Adrenal gland (tissue), 5 donors: ENCODE data around the gene STX8.

ENCODE experiments used
- CTCF ChIP-seq, 6 experiments: fragments of 450-650 bp in 4 of 6; fragments of 200-600 bp in 2 of 6; sonication (generic) in 1 of 6; IDR thresholded peaks; 1 replicate in 5 of 6; 2 replicates in 1 of 6; pipeline versions ENCODE4 v1.5.1 to v1.8.0; 2016 to 2021; ENCODE audit warnings: antibody characterized with exemption in 6 of 6, mild to moderate bottlenecking in 2 of 6, moderate library complexity in 1 of 6
- POLR2A ChIP-seq, 2 donors: fragments of 450-650 bp; IDR thresholded peaks; one replicate each; pipeline ENCODE4 v1.6.1; 2017; ENCODE audit warnings: antibody characterized with exemption in 2 of 2, mild to moderate bottlenecking in 2 of 2, moderate library complexity in 1 of 2
- donor health status: DM: no; HTN: no; CAD: no.

- TF ChIP-seq CTCF (IDR thresholded peaks at IDR 0.05) (no peak), POLR2A (IDR thresholded peaks at IDR 0.05) (no peak)
Measured at GRCh38 chr17:9512323-9513168, 63.1 kb downstream of the STX8 start.
